ENCODE data around the gene MOB3A. TPM values are rescaled to one million over a fixed set of nuclear protein-coding genes. Genes with fewer than 3 reads are reported as not detected.

Gene MOB3A
- total RNA-seq, 1 donor, result 34.0 TPM

DNA sequence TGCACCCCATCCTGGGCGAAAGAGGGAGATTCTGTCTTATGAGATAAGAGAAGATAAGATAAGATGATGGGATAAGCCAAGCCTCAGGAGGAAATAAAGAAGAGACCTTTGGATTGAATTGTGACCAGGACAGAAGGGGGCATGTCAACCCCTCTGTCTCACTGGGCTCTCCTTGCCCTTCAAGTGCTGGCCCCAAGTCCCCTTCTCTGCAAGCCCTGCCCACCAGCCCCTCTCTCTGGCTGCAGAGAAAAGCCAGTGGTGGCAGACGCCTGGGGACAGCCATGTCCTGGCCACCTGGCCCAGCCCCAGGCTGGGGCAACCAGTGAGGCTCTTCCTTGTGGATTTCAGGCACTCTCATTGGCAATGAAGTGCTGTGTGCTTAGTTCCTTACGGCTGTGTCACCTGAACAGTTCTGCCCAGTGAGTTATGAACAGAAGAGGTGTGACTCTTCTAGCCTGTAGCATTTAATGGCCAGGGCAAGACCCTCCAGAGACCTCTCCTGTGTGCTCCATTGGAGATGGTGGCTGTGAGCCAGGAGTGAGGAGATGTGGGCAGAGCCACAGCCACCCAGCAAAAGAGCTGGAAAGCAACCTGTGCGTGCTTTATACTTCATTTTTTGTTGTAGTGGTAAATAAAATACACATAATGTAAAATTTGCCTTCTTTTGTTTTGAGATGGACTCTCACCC is 74.5 kb downstream of the MOB3A start:
- H3K27me3 ChIP-seq (ENCODE audit: insufficient read depth, low read length), result peaks cover 3% of the 10 kb centered on the region
- H2AFZ ChIP-seq (ENCODE audit: low read length), result no peak overlapping the region
- H3K9me3 ChIP-seq (ENCODE audit: low read depth, low read length), result peaks cover 3% of the 10 kb centered on the region
- H3K4me1 ChIP-seq (ENCODE audit: insufficient read depth, low read length), result no peaks in the 10 kb centered on the region
- no peaks in the 10 kb centered on the region for H4K20me1 ChIP-seq (ENCODE audit: insufficient read depth, low read length)
- no peaks in the 10 kb centered on the region for H3K79me2 ChIP-seq (ENCODE audit: insufficient read depth, low read length)
- H3K36me3 ChIP-seq (ENCODE audit: insufficient read depth, low read length), result no peaks in the 10 kb centered on the region
- TF ChIP-seq, protein P1, sequence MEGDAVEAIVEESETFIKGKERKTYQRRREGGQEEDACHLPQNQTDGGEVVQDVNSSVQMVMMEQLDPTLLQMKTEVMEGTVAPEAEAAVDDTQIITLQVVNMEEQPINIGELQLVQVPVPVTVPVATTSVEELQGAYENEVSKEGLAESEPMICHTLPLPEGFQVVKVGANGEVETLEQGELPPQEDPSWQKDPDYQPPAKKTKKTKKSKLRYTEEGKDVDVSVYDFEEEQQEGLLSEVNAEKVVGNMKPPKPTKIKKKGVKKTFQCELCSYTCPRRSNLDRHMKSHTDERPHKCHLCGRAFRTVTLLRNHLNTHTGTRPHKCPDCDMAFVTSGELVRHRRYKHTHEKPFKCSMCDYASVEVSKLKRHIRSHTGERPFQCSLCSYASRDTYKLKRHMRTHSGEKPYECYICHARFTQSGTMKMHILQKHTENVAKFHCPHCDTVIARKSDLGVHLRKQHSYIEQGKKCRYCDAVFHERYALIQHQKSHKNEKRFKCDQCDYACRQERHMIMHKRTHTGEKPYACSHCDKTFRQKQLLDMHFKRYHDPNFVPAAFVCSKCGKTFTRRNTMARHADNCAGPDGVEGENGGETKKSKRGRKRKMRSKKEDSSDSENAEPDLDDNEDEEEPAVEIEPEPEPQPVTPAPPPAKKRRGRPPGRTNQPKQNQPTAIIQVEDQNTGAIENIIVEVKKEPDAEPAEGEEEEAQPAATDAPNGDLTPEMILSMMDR (IDR thresholded peaks at IDR 0.05; ENCODE audit: extremely low read depth, low read depth, low read length), result no peak
- no peak overlapping the region for H3K4me3 ChIP-seq (ENCODE audit: insufficient read depth, low read length)
- H3K27ac ChIP-seq (ENCODE audit: low read depth, low read length), result no peak overlapping the region
- DNase-seq (ENCODE audit: insufficient read length, low spot score, missing footprints), result peak; percentile 62
- H3K4me2 ChIP-seq (ENCODE audit: insufficient read depth, low read length), result no peak overlapping the region

Small RNA genes within 50 kb of the gene (small RNA-seq; reads per million reads assigned to genes)
- gene AC007136.1, result not detected

Other genes with a start within 250 kb of the MOB3A start
- gene REXO1, start 247.8 kb downstream of the MOB3A start, total RNA-seq, result 8.5 and 9.4 TPM in 2 replicates
- 6.9 and 11.5 TPM in 2 replicates for gene KLF16, start 232.7 kb downstream of the MOB3A start, total RNA-seq
- 49.5 and 52.5 TPM in 2 replicates for gene ABHD17A, start 210.8 kb downstream of the MOB3A start, total RNA-seq
- 3.3 and 3.8 TPM in 2 replicates for gene ADAT3, start 190.9 kb downstream of the MOB3A start, total RNA-seq
- gene SCAMP4, start 190.9 kb downstream of the MOB3A start, total RNA-seq, result 55.7 and 70.6 TPM in 2 replicates
- 68.8 and 70.1 TPM in 2 replicates for gene CSNK1G2, start 155.2 kb downstream of the MOB3A start, total RNA-seq
- 57.5 and 57.8 TPM in 2 replicates for gene BTBD2, start 80.6 kb downstream of the MOB3A start, total RNA-seq
- gene MKNK2, start 45.1 kb downstream of the MOB3A start, total RNA-seq, result 82.5 and 84.6 TPM in 2 replicates
- gene IZUMO4, start 589 bp upstream of the MOB3A start, total RNA-seq, result 0.36 and 2.4 TPM in 2 replicates
- 119 and 121 TPM in 2 replicates for gene AP3D1, start 55.2 kb upstream of the MOB3A start, total RNA-seq
- 6.9 and 7.1 TPM in 2 replicates for gene DOT1L, start 67.6 kb upstream of the MOB3A start, total RNA-seq
- 32.1 and 43.4 TPM in 2 replicates for gene PLEKHJ1, start 140.0 kb upstream of the MOB3A start, total RNA-seq
- gene SF3A2, start 140.5 kb upstream of the MOB3A start, total RNA-seq, result 27.1 and 27.9 TPM in 2 replicates
- gene AMH, start 153.0 kb upstream of the MOB3A start, total RNA-seq, result under 0.01 and 0.29 TPM in 2 replicates
- gene JSRP1, start 160.1 kb upstream of the MOB3A start, total RNA-seq, result 0.72 TPM in 1 of 2 replicates, not detected in the other
- under 0.01 TPM in 1 of 2 replicates, not detected in the other for gene PEAK3, start 185.8 kb upstream of the MOB3A start, total RNA-seq
- not detected in 2 replicates for gene LINGO3, start 211.8 kb upstream of the MOB3A start, total RNA-seq
- 46.9 and 57.9 TPM in 2 replicates for gene LSM7, start 232.3 kb upstream of the MOB3A start, total RNA-seq
- 32.6 and 34.5 TPM in 2 replicates for gene SPPL2B, start 232.4 kb upstream of the MOB3A start, total RNA-seq